ENCODE data around the gene DTX4.

Gene DTX4

DNA sequence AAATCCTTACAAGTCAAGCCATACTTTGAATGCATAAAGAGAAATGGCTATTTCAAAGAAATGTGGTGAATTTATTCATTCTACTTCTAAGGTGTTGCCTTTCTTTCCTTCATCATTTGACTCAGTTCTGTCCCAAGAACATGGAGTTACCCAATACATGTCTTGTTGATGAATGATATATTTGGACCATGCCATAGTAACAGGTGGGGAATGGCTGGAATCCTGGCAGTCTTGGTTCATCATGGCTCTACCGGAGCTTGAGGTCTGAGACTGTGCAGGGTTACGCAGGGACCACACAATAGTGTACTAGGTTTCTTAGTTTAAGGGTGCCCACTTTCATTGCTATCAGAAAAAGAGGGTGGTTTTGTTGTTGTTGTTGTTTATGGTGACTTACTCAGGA is 81.1 kb downstream of the DTX4 start:
- CTCF ChIA-PET, result no interaction called here
- POLR2A ChIA-PET, result no interaction called here
- DNase-seq (ENCODE audit: extremely low spot score), result no peak
- TF ChIP-seq TARDBP (IDR thresholded peaks at IDR 0.05) (no peak), BHLHE40 (IDR thresholded peaks at IDR 0.05; ENCODE audit: borderline replicate concordance) (no peak), FOXM1 (IDR thresholded peaks at IDR 0.05; ENCODE audit: borderline replicate concordance) (no peak), ELF4 (IDR thresholded peaks at IDR 0.05) (no peak), L3MBTL2 (conservative IDR thresholded peaks at IDR 0.05) (no peak), ARNT (IDR thresholded peaks at IDR 0.05) (no peak), SUZ12 (IDR thresholded peaks at IDR 0.05) (no peak), SP1 (IDR thresholded peaks at IDR 0.05) (no peak), CTBP1 (IDR thresholded peaks at IDR 0.05; ENCODE audit: borderline replicate concordance) (no peak), LEF1 (IDR thresholded peaks at IDR 0.05; ENCODE audit: borderline replicate concordance) (no peak), FOXA1 (IDR thresholded peaks at IDR 0.05) (no peak), HDGF (IDR thresholded peaks at IDR 0.05; ENCODE audit: borderline replicate concordance) (no peak), FOXK2 (IDR thresholded peaks at IDR 0.05) (no peak), ZNF384 (IDR thresholded peaks at IDR 0.05) (no peak), NFRKB (IDR thresholded peaks at IDR 0.05) (no peak)
- TF ChIP-seq, protein P1, sequence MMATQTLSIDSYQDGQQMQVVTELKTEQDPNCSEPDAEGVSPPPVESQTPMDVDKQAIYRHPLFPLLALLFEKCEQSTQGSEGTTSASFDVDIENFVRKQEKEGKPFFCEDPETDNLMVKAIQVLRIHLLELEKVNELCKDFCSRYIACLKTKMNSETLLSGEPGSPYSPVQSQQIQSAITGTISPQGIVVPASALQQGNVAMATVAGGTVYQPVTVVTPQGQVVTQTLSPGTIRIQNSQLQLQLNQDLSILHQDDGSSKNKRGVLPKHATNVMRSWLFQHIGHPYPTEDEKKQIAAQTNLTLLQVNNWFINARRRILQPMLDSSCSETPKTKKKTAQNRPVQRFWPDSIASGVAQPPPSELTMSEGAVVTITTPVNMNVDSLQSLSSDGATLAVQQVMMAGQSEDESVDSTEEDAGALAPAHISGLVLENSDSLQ (IDR thresholded peaks at IDR 0.05), result no peak

DNA sequence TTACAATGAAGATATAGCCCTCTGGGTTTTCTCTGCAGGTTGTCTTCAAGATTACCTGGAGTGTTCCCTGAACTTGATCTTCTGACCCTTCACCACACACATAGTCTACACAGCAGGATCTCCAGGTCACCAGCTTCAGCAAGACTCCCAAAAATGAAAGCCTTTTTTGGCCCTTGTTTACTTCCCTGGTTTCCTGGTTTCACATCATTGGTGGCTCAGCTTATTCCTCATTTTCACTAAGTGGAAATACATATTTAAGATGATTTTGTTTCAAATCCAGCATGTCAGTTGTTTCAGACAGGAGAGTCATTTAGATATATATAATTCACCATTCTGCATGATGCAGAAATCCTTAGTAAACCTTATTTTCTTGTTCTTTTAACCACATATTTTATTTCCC is 82.4 kb downstream of the DTX4 start:
- TF ChIP-seq NFRKB (IDR thresholded peaks at IDR 0.05), result no peak
- no peak for TF ChIP-seq HDGF (IDR thresholded peaks at IDR 0.05; ENCODE audit: borderline replicate concordance)
- no peak for TF ChIP-seq BHLHE40 (IDR thresholded peaks at IDR 0.05; ENCODE audit: borderline replicate concordance)
- no peak for TF ChIP-seq FOXA1 (IDR thresholded peaks at IDR 0.05)
- no peak for TF ChIP-seq ELF4 (IDR thresholded peaks at IDR 0.05)
- TF ChIP-seq SUZ12 (IDR thresholded peaks at IDR 0.05), result no peak
- TF ChIP-seq LEF1 (IDR thresholded peaks at IDR 0.05; ENCODE audit: borderline replicate concordance), result no peak
- no peak for TF ChIP-seq FOXM1 (IDR thresholded peaks at IDR 0.05; ENCODE audit: borderline replicate concordance)
- TF ChIP-seq ARNT (IDR thresholded peaks at IDR 0.05), result no peak
- TF ChIP-seq SP1 (IDR thresholded peaks at IDR 0.05), result no peak
- no peak for TF ChIP-seq CTBP1 (IDR thresholded peaks at IDR 0.05; ENCODE audit: borderline replicate concordance)
- TF ChIP-seq, protein P1 (IDR thresholded peaks at IDR 0.05), result no peak
- no peak for TF ChIP-seq FOXK2 (IDR thresholded peaks at IDR 0.05)
- no peak for TF ChIP-seq TARDBP (IDR thresholded peaks at IDR 0.05)
- TF ChIP-seq ZNF384 (IDR thresholded peaks at IDR 0.05), result no peak
- no peak for TF ChIP-seq L3MBTL2 (conservative IDR thresholded peaks at IDR 0.05)
- DNase-seq (ENCODE audit: extremely low spot score), result no peak
- ChIA-PET CTCF (no interaction called here), POLR2A (no interaction called here)

GRCh38 chr11:59255281-59255680 is 83.3 kb downstream of the DTX4 start:
- DNase-seq (ENCODE audit: extremely low spot score), result no peak
- TF ChIP-seq, protein P1 (IDR thresholded peaks at IDR 0.05), result no peak
- TF ChIP-seq FOXM1 (IDR thresholded peaks at IDR 0.05; ENCODE audit: borderline replicate concordance) (no peak), HDGF (IDR thresholded peaks at IDR 0.05; ENCODE audit: borderline replicate concordance) (no peak), ZNF384 (IDR thresholded peaks at IDR 0.05) (no peak), FOXA1 (IDR thresholded peaks at IDR 0.05) (no peak), FOXK2 (IDR thresholded peaks at IDR 0.05) (no peak), LEF1 (IDR thresholded peaks at IDR 0.05; ENCODE audit: borderline replicate concordance) (no peak), NFRKB (IDR thresholded peaks at IDR 0.05) (no peak)
- ChIA-PET CTCF (no interaction called here), POLR2A (no interaction called here)
